Endothelial cell (in vitro differentiated cells): ENCODE measurements around the gene TMEM132D. TPM values are rescaled to one million over a fixed set of nuclear protein-coding genes. Genes with fewer than 3 reads are reported as not detected.

ENCODE experiments used
- DNase-seq: peaks from one replicate; pipeline ENCODE4 v3.0.0; 2021; ENCODE audit warnings: low spot score
- H3K27ac Mint-ChIP-seq: one replicate; pipeline ENCODE4 v1.8.0; 2021; ENCODE audit warnings: mixed read lengths, inconsistent platforms; ENCODE audit not compliant: unreplicated experiment
- H3K27me3 Mint-ChIP-seq: one replicate; pipeline ENCODE4 v1.8.0; 2021; ENCODE audit warnings: mild to moderate bottlenecking, moderate library complexity, mixed read lengths, inconsistent platforms; ENCODE audit not compliant: unreplicated experiment
- H3K36me3 Mint-ChIP-seq: one replicate; pipeline ENCODE4 v1.8.0; 2021; ENCODE audit warnings: mild to moderate bottlenecking, low read depth, mixed read lengths, inconsistent platforms; ENCODE audit not compliant: unreplicated experiment
- H3K4me1 Mint-ChIP-seq: one replicate; pipeline ENCODE4 v1.8.0; 2021; ENCODE audit warnings: mild to moderate bottlenecking, mixed read lengths, inconsistent platforms; ENCODE audit not compliant: unreplicated experiment
- H3K4me3 Mint-ChIP-seq: one replicate; pipeline ENCODE4 v1.8.0; 2021; ENCODE audit warnings: mild to moderate bottlenecking, mixed read lengths, inconsistent platforms; ENCODE audit not compliant: unreplicated experiment
- H3K9me3 Mint-ChIP-seq: one replicate; pipeline ENCODE4 v1.8.0; 2021; ENCODE audit warnings: mixed read lengths, inconsistent platforms; ENCODE audit not compliant: unreplicated experiment
- total RNA-seq: library from RNA; stranded (reverse); fragmentation: NEBNext Ultra II Directional; extraction: Animal tissue kit (Norgen Biotek cat#: 25700); gene quantifications from one replicate; pipeline ENCODE4 v1.2.1, GENCODE V29; 2021; ENCODE audit not compliant: unreplicated experiment
- TF ChIP-seq, protein P1 (sequence below): fragments of 200-600 bp; sonication (generic); IDR thresholded peaks from one replicate; pipeline ENCODE4 v1.5.0; 2021; ENCODE audit warnings: antibody characterized with exemption; ENCODE audit not compliant: unreplicated experiment

Gene TMEM132D
- total RNA-seq, 1 donor from 2014 or later: not detected

DNA sequence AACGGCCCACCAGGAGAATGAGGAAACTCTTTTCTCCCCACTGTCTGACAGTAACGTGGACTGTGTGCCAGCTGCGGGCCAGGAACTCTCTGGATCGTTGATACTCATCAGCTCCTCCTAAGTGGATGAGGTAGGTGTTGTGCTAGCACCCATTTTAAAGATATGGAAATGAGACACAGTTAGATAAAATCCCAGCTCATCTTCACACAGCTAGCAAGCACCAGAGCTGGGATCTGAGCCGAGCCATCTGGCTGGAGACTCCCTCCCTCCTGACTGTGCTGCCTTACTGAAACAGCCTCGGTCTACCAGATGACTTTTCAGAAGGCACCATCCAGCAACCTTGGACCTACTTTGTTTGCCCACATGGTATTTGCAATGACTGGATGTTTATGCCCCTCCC, 49.2 kb downstream of the TMEM132D start:
- no peak overlapping the region for H3K27ac Mint-ChIP-seq
- no peak overlapping the region for H3K4me3 Mint-ChIP-seq
- DNase-seq: no peak
- peaks cover 2% of the 10 kb centered on the region for H3K36me3 Mint-ChIP-seq
- no peaks in the 10 kb centered on the region for H3K27me3 Mint-ChIP-seq
- H3K9me3 Mint-ChIP-seq: peaks cover 24% of the 10 kb centered on the region
- TF ChIP-seq, protein P1, sequence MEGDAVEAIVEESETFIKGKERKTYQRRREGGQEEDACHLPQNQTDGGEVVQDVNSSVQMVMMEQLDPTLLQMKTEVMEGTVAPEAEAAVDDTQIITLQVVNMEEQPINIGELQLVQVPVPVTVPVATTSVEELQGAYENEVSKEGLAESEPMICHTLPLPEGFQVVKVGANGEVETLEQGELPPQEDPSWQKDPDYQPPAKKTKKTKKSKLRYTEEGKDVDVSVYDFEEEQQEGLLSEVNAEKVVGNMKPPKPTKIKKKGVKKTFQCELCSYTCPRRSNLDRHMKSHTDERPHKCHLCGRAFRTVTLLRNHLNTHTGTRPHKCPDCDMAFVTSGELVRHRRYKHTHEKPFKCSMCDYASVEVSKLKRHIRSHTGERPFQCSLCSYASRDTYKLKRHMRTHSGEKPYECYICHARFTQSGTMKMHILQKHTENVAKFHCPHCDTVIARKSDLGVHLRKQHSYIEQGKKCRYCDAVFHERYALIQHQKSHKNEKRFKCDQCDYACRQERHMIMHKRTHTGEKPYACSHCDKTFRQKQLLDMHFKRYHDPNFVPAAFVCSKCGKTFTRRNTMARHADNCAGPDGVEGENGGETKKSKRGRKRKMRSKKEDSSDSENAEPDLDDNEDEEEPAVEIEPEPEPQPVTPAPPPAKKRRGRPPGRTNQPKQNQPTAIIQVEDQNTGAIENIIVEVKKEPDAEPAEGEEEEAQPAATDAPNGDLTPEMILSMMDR: no peak
- no peaks in the 10 kb centered on the region for H3K4me1 Mint-ChIP-seq

DNA sequence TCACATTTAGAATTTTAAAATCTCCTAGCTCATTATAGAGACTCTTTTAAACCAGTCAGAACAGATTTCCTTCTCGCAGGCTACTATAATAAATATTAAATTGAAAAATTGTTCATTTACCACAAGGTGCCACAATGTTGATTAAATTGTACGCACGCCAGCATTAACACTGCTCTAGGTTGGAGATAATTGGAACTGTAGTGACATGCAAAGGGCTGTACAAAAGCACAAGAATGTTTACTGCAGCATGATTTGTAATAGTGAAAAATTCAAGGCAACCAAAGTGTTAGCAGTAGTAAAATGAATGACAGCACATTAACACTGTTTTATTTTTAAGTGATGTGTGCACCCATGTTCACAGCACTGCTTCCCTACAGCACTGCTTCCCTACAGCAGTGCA, 52.5 kb downstream of the TMEM132D start:
- Mint-ChIP-seq H3K9me3 (peaks cover 37% of the 10 kb centered on the region), H3K27ac (no peak overlapping the region), H3K4me3 (no peak overlapping the region), H3K36me3 (peaks cover 2% of the 10 kb centered on the region), H3K4me1 (no peaks in the 10 kb centered on the region), H3K27me3 (peaks cover 2% of the 10 kb centered on the region)
- no peak for DNase-seq
- TF ChIP-seq, protein P1: no peak

DNA sequence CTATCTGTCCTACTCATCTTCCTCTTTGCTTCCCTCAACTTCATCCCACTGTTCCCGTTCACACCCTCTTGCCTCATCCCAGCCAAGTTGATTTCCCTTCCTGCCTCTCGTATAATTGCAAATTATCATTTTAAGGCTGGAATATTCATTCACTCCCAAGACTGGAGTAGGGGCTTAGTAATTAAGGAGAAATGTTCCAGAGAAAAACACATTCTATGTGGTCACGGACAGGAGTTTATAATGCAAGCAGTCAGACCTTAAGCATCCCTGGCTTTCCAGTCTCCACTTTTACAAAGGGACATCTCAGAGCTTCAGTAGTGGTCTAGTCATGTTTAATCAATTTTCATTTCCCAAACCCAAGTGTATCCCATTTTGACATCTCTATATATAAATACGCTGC, 54.9 kb downstream of the TMEM132D start:
- no peak overlapping the region for H3K4me3 Mint-ChIP-seq
- peaks cover 2% of the 10 kb centered on the region for H3K36me3 Mint-ChIP-seq
- H3K27ac Mint-ChIP-seq: no peak overlapping the region
- DNase-seq: no peak
- H3K27me3 Mint-ChIP-seq: peaks cover 2% of the 10 kb centered on the region
- H3K9me3 Mint-ChIP-seq: peaks cover 43% of the 10 kb centered on the region
- TF ChIP-seq, protein P1: no peak
- no peaks in the 10 kb centered on the region for H3K4me1 Mint-ChIP-seq

DNA sequence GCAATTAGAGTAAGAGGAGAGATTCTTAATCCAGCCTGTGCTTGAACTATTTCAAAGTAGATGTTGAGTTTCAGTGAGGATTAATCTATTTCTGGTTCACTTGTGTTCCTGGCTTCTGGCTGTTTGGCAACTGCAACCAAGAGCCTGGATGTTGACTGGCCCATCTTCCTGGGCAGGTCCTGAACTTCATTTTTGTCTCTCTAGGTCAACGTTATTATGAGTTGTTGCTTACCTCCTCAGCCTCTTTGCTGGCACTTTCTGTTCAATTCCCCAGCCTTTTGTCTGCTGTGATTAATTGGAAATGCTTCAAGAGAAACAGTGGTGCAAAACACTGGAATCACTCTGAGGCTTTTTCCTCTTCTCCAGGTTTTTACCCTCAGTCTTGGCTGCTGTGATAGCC, 56.8 kb downstream of the TMEM132D start:
- TF ChIP-seq, protein P1: no peak
- Mint-ChIP-seq H3K36me3 (peaks cover 2% of the 10 kb centered on the region), H3K27ac (no peak overlapping the region), H3K27me3 (peaks cover 2% of the 10 kb centered on the region), H3K9me3 (peaks cover 34% of the 10 kb centered on the region), H3K4me3 (no peak overlapping the region), H3K4me1 (no peaks in the 10 kb centered on the region)
- DNase-seq: no peak

DNA sequence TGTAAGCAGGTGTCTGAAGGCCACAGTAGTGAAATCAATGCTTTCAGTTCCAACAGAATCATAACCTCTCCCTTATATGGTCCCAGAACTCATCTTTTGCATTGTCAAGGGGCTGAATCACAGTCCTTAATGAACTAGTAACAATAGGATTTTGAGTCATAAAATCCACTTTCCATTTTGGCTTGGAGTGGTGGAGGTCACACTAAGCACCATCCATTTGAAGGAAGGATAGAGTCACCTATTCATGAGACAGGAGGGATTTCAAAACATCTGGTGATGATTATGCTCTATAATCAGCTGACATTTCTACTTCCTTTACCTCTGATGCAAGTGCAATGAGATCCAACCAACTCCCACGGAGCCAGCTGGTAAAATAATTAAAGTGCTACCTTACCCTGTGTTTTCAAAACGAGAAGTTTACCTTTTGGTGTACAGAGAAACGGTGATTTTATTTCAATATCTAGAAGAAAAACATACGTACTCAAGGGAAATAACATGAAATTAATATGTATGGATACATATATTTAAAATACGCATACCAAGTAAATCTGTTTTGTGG, 59.1 kb downstream of the TMEM132D start:
- H3K27ac Mint-ChIP-seq: no peak overlapping the region
- peaks cover 27% of the 10 kb centered on the region for H3K9me3 Mint-ChIP-seq
- no peak for DNase-seq
- H3K36me3 Mint-ChIP-seq: no peaks in the 10 kb centered on the region
- H3K4me1 Mint-ChIP-seq: no peaks in the 10 kb centered on the region
- peaks cover 2% of the 10 kb centered on the region for H3K27me3 Mint-ChIP-seq
- TF ChIP-seq, protein P1: no peak
- H3K4me3 Mint-ChIP-seq: no peak overlapping the region
